Measurements from ENCODE around the gene HDAC9. TPM values are rescaled to one million over a fixed set of nuclear protein-coding genes. Genes with fewer than 3 reads are reported as not detected.
"Not testable (repeated sequence)": the region's sequence is repeated elsewhere in the genome, so short reads cannot be mapped to it uniquely, and the experiment has no call there.

HDAC9 gene
- total and polyA plus RNA-seq, 11 donors, result 4.8 to 62.9 (median 30.6) TPM

GRCh38 chr7:19026888-19027287 is 531.3 kb downstream of the HDAC9 start:
- intact Hi-C loops (cut with DNase I), result no loop called here
- DNase-seq (no peak), ATAC-seq (no peak)
- 73 to 80% (median 75%) methylated on average over 1 of the region's 1 CpG for WGBS, 4 donors
- Histone ChIP-seq H3K27me3 (no peaks in the 10 kb centered on the region), H3K9me3 (peaks cover 0 to 4% (median 0%) of the 10 kb centered on the region in 12 donors), H3K27ac (no peak overlapping the region), H3K36me3 (no peaks in the 10 kb centered on the region), H3K4me1 (no peaks in the 10 kb centered on the region), H3K4me3 (no peak overlapping the region)
- TF ChIP-seq CTCF (IDR thresholded peaks at IDR 0.05), result no peak
- TF ChIP-seq POLR2A (IDR thresholded peaks at IDR 0.05), result no peak

- TF ChIP-seq POLR2A (IDR thresholded peaks at IDR 0.05) (no peak), CTCF (IDR thresholded peaks at IDR 0.05) (no peak)
- intact Hi-C loops (cut with DNase I), result no loop called here
Measured at GRCh38 chr7:19030281-19030680, 534.7 kb downstream of the HDAC9 start.

GRCh38 chr7:19032942-19033341 is 537.4 kb downstream of the HDAC9 start:
- H3K4me1 ChIP-seq; H3K36me3 ChIP-seq; H3K27me3 ChIP-seq; H3K27ac ChIP-seq; intact Hi-C loops (cut with DNase I); ATAC-seq; H3K4me3 ChIP-seq; DNase-seq: not testable (repeated sequence)
- H3K9me3 ChIP-seq, result peaks cover 0 to 36% (median 8%) of the 10 kb centered on the region in 12 donors
- WGBS, 4 donors, result 88 to 93% (median 91%) methylated on average over 3 of the region's 3 CpGs

More at GRCh38 chr7:19030281-19030680, 534.7 kb downstream of the HDAC9 start:
- Histone ChIP-seq H3K9me3 (peaks cover 0 to 19% (median 2%) of the 10 kb centered on the region in 12 donors), H3K4me3 (no peak overlapping the region), H3K36me3 (no peaks in the 10 kb centered on the region), H3K27me3 (no peaks in the 10 kb centered on the region), H3K4me1 (no peaks in the 10 kb centered on the region), H3K27ac (no peak overlapping the region)
- WGBS, 4 donors, result 79 to 89% (median 81%) methylated on average over 2 of the region's 2 CpGs
- no peak for ATAC-seq
- no peak for DNase-seq

- H3K27ac ChIP-seq, result no peak overlapping the region
- H3K9me3 ChIP-seq, result peaks cover 0 to 33% (median 3%) of the 10 kb centered on the region in 12 donors
- 67 to 69% (median 68%) methylated on average over 7 of the region's 7 CpGs for WGBS, 4 donors
- DNase-seq, result peak in 3 of 5 donors; percentile 17 to 24 (median 21)
- no peak for ATAC-seq
- no peaks in the 10 kb centered on the region for H3K36me3 ChIP-seq
- intact Hi-C loops (cut with DNase I), result loop anchor here in 2 of 10 donors (5.0 to 10.0 kb wide), 2 partner anchors 357 to 460 kb away; no protein-coding TSS in a partner anchor
- no peaks in the 10 kb centered on the region for H3K4me1 ChIP-seq
- no peaks in the 10 kb centered on the region for H3K27me3 ChIP-seq
- H3K4me3 ChIP-seq, result no peak overlapping the region
- TF ChIP-seq CTCF (IDR thresholded peaks at IDR 0.05) (peak; percentile 56 to 78 (median 70)), POLR2A (IDR thresholded peaks at IDR 0.05) (no peak)
Measured at GRCh38 chr7:19051767-19052375, 556.3 kb downstream of the HDAC9 start.
